ENCODE results near the gene ARHGAP28.

The ARHGAP28 gene

DNA sequence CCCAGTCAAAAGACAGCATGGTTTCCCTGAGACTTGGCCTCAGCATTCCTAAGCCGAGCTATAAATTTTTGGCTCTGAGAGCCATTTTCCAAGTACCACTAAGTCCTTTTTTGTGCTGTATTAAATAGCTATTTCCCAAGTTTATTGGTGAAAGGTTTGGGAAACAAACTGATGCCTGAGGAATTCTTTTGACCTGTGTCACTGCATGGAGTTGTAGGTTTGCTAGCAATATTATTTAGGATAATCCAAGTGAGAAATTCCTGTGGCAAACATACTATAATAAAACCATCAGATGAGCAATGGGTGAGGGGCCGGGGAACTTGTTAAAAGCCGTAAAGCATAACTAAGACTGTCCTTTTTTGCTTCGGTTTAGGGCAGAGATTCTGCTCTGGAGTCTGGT is 28.4 kb downstream of the ARHGAP28 start:
- intact Hi-C loops (cut with DNase I): no loop called here
- no peak for DNase-seq

DNA sequence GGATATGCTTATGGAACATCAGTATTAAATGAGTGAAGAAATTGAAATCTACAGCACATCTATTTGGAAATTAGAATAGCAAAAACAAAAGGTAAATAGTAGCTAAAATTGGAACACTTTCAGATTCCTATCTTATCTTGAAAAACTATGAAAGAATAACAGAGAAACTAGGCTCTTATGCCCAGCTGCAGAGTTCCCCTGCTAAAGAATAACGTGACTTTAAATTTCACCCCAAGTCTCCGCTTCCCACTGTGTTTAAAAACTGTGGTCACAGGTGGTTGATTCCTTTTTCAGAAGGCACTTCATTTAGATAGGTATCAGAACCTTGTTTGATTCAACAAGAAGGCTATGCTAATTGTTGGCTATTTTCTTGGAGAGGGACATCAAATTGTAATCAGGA is 30.1 kb downstream of the ARHGAP28 start:
- intact Hi-C loops (cut with DNase I): no loop called here
- no peak for DNase-seq

DNA sequence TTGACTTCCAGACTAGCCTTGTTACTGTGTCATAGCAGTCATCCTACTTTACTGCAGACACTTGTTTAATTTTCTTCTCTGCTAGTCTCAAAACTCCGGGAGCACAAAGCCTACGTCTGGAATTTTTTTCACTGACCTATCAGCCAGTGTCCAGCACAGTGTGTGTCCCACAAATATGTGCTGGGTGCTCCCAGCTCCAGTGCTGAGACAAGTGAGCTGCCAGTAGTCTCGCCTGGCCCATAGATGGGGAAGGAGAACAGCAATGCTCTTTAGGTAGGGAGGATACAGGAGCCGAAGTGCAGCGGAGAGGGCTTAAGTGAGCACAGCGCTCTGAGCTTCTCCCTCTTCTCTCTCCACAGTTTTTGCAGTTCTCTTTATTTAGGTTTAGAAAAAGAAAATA is 34.0 kb downstream of the ARHGAP28 start:
- intact Hi-C loops (cut with DNase I): no loop called here
- DNase-seq: no peak

DNA sequence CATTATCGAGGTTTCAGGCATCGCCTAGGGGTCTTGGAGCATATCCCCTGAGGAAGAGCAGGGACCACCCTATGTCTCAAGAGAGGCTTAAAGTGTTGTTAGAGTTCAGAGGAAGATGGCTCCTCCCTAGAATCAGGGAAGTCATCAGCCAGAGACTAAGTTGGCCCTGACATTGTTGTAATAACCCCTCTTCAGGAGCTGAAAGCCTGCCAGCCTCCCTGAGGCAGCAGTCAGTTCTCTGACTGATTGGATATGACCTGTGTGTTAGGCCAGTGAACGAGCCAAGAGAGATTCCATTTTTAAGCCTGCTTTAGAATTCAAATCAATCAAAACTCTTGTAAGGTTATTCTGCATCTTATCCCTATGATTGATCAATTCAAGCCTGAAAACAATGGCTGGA is 34.9 kb downstream of the ARHGAP28 start:
- no peak for DNase-seq
- intact Hi-C loops (cut with DNase I): no loop called here

DNA sequence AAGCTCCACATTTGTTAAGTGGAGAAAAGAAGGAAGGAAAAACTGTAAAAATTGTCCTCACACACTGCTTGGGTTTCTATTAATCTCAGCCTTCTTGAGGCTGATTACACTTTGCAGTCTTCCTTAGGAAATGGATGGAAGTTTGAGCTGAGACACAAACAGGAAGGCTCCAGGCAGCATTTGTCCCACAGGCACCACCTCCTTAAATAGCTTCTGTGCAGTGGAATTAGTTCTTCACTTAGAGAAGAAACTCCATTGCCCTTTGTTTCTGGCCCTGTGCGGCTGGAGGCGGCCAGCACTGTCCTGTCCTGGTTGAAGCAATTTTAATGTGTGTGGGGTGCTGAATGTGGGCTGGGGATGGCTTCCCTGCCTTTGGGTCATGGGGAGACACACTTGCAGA is 44.3 kb downstream of the ARHGAP28 start:
- intact Hi-C loops (cut with DNase I): no loop called here
- DNase-seq: no peak

DNA sequence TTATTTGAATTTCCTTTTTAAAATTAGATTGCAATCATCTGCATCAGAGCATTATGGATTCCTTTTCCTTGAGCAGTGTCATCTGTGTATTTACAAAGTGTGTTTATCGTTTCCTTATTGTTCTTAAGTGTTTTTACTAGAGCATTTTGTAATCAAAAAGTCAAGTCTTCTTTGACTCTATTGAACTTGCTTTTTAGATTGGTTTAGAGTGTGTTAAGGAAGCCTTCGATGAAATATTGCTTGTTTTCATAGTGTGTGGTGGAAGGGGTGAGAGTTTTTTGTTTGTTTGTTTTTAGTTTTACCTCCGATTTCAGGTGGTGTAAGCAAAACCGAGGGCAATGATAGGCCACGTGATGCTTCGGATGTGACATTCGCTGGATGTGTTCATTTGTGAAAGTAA is 45.7 kb downstream of the ARHGAP28 start:
- intact Hi-C loops (cut with DNase I): no loop called here
- no peak for DNase-seq

DNA sequence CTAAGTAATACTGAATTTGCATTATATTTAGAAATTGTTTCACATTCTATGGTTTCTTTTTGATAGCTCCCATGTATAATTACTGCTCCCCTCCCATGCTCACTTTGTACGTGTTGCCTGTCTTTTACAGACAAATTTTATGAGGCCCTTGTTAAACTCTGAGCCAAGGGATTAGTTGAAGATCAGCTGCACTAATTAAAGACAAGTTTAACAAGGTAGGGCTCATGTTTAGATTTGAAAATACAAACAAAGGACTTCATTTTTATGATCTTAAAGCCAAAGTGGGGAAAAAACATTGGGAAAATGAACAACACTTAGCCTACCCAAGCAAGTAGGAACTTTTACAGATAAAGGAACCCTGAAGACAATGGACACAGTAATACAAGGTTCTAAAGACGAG is 46.2 kb downstream of the ARHGAP28 start:
- intact Hi-C loops (cut with DNase I): no loop called here
- no peak for DNase-seq

DNA sequence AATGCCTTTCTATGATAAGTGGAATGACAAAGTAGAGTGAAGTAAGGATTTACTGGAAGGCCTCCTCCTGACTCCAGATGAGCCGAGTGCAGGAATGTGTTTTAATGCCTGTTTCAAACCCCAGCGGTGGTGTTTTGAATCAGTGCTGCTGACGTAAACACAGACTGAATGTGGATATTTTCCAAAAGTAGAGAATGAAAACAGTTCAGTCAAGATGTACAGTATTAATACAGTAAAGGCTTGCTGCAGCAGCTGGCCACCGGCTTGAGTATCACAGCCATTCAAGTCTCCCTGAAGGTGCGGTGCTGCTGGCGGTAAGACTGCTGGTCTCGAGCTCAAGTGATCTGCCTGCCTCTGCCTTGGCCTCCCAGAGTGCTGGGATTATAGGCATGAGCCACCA is 46.7 kb downstream of the ARHGAP28 start:
- no peak for DNase-seq
- intact Hi-C loops (cut with DNase I): no loop called here

DNA sequence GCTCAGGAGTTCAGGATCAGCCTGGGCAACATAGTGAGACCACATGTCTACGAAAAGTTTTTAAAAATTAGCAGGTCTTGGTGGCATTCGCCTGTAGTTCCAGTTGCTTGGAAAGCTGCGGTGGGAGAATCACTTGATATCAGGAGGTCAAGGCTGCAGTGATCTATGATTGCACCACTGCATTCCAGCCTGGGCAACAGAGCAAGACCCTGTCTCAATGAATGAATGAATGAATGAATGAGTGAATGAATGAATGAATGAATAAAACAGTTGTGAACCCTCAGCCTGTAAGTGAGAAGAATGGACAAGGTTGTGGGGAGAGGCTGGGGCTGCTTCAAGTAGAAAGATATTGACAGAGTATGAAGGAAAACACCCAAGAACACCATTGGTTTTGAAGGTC is 48.0 kb downstream of the ARHGAP28 start:
- DNase-seq: no peak
- intact Hi-C loops (cut with DNase I): no loop called here

DNA sequence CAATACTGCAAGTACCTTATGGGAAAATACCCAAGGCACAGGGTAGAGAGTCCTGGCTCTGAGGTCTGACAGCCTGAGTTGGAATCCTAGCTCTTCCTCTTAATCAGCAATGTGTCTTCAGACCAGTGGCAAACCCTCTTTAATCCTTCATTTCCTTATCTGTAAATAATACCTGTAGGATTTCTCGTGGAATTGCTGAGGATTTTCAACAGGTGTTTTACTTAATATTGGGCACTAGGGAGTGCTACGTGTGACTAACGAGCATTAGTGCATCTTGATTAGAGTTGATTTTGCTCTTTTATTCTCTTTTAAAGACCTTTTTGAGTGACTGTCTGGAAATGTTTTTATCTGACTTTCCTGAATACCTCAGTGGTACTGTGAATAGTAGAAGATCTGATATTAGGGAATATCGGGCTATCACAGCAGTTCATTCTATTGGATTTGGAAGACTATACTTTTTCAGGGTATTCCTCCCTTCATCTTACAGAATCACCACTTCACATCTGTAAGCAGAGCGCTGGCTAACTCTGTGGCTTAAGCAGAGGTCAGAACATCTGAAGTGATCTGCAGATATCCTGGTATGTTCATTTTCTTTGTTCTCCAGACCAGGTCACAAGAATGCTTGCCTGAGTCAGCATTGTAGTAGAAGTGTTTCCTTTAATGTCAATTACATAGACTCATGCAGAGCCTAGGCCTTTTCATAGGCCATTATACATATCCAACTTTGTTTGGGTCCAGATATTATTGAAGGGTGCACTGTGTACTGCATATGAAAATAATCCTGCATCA is 49.1 kb downstream of the ARHGAP28 start:
- intact Hi-C loops (cut with DNase I): no loop called here

DNA sequence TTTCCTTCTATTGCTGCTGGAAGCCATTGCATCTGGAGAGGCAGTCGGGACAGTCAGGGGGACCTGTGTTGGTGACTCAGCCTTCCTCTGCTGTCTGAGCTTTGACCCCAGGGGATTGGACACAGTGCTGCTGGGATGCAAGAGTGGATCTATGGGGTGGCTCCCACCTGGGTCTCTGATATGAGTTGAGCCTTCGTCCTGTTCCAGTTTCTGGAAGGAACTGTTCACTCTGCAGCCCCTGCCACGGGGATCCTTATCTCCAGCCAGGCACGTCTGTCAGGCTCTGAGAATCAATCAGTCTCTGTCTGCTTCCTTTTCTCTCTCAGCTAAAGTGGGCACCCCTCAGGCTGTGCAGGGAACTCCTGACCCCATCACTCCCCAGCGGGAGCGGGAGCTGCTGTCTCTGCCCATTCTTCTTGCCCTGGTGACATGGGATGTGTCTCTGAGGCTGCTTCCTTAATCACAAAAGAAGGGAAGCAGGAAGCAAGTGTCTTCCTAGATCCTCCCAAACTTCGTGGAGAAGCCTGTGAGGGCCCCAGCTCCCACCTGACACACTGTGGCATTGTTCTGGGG is 51.7 kb downstream of the ARHGAP28 start:
- intact Hi-C loops (cut with DNase I): no loop called here
- no peak for DNase-seq

More for the DNA sequence above, 49.1 kb downstream of the ARHGAP28 start:
- DNase-seq: no peak

DNA sequence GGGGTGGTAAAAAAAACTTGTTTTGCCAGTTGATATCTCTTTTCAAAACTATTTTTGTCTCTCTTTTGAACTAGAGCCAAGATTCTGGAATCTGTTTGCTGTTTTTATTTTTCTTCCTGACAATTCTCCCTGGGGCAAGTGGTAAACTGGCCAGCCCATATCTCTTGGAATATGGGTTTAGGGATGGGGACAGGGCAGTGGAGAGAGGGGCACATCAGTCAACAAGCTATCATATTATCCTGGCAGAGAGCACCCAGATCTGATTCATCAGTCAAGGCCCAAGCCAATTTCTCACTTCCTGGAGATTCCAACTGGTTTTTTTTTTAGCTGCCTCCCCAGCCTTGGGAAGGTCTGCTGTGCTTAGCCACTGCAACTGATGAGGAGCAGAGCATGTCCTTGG is 52.3 kb downstream of the ARHGAP28 start:
- DNase-seq: no peak
- intact Hi-C loops (cut with DNase I): no loop called here

DNA sequence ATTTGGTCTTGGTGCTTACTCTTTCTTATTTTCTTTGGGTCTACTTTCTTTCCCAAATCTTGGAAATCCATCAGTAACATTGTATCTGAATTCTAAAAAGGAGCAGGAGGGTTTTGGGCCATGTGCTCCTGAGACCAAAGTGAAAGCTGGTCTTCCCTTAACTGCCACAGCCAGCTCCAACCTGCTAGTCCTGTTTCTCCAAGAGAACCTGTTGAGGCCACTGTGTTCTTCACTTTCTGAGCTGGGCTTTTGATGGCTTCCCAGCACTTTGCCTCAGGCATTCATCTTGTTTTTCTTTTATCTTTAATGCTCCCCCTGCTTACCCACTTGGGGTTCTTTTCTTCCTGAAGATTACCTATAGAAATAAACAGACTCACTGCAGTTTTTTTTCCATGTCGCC is 53.3 kb downstream of the ARHGAP28 start:
- intact Hi-C loops (cut with DNase I): no loop called here
- no peak for DNase-seq

DNA sequence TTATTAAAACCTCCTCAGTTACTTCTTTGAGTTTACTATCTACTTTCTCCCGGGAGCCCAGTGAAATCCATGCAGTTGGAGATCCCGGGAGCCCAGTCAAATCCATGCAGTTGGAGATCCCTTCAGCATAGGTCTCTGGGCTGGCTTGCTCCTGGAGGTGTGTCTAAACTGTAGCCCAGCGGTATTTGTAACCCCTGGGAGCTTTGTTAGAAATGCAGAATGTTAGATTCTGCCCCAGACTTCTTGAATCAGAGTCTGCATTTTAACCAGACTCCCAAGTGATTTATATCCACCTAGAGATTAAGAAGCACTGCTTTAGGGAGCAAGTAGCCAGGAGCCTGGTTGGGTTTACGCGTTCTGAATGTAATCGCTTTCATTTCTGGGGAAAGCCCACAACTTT is 54.5 kb downstream of the ARHGAP28 start:
- no peak for DNase-seq
- intact Hi-C loops (cut with DNase I): no loop called here

DNA sequence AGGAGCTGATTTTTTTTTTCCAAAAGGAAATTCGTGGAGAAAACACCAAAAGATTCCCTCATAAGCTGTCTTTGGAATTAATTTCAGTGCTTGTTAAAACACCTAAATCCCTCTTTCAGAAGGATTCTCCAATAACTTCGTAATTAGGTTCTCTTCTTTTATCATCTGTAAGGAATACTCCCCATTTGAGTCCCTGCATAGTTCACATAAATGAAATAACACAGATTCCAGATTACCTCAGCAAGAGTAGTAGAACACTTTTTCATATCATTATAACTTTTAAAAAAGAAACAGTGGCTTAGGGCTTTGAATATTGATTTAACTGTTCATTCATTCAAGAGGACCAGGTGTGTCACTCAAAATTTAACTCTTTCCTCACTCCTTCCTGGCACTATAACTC is 55.5 kb downstream of the ARHGAP28 start:
- DNase-seq: no peak
- intact Hi-C loops (cut with DNase I): no loop called here

DNA sequence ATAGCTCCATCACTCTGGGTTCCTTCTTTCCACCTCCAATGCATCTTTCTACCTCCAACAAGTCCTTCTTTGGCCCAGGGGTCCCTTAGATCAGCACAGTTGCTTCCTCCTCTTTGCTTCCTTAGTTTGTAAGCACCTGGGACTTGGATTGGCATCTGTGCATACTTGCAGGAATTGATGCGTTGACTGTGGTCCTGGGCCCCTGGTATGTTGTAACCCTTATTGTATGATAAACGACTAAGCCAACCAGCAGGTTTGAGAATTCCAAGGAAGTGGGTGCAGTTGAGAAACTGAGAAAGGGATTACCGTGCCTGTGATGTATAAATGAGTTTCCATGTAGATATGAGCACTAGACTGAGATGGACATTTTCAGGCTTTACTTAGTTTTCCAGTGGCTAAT is 55.9 kb downstream of the ARHGAP28 start:
- intact Hi-C loops (cut with DNase I): no loop called here
- DNase-seq: no peak

DNA sequence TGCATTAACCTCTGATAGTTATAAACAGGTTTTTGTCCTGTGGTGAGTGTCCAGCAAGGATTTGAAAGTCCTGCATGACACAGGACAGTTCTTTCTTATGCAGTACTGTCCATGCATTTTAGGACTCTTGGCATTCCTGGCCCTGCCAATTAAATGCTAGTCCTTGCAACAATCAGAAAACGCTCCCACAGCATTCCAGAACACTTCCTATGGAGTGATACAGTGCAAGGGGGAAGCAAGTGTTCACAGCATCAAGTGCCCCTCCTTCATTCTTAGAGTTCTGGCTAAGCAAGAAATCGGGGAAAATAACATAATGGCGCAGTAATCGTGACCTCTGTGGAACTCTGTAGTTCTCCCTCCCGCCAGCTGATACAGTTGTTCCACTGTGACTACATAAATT is 62.9 kb downstream of the ARHGAP28 start:
- intact Hi-C loops (cut with DNase I): no loop called here
- no peak for DNase-seq

DNA sequence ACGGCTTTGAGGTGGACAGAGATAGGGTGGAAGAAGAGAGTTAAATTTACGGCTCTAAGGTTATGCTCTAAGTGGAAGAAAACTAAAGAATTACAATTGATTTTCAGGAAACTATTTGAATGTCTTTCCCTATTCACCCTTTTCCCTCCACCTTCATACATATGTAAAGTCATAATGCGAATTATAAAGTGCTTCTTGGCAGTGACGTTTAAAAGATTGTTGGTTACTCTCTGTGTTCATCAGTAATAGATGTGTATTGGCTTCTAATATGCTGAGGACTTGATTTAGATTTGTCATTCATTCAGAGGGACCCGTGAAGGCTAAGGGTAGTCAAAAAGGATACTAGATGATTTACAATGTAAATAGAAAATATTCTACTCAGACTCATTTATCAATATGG is 63.9 kb downstream of the ARHGAP28 start:
- intact Hi-C loops (cut with DNase I): no loop called here
- no peak for DNase-seq

DNA sequence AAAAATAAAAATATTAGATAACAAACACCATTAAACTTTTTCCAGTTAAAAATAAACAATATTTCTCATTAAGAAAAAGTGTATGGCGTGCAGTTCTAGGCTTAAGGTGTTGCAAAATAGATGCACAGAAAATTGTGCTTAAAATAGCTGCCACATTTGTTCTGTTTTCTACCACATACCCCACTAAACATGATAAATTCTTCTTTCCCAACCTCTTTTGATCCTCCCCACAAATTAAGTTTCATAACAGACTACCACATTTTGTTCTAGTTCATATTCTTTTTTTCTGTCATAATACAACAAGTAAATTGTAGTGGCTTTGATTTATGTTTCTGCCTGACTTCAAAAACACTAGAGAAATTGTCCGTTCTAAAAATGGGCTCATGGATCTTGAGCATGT is 64.5 kb downstream of the ARHGAP28 start:
- intact Hi-C loops (cut with DNase I): no loop called here

DNA sequence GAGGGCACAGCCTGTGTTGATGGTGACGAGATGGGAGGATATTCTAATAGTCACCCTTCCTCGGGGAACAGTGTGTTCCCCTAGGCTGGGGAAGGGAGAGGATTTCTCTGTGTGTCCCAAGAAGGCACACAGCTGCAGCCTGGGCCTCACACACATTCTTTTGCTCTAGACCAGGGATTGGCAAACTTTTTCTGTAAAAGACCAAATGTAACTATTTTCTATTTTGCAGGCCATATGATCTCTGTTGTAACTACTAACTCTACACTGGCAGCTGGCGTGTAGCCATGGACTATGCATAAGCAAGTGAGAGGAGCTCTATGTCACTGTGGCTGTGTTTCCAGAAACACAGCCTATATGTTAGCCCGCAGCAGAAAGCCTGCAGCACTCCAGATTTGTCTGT is 65.8 kb downstream of the ARHGAP28 start:
- no peak for DNase-seq

More for the DNA sequence above, 64.5 kb downstream of the ARHGAP28 start:
- DNase-seq: no peak

DNA sequence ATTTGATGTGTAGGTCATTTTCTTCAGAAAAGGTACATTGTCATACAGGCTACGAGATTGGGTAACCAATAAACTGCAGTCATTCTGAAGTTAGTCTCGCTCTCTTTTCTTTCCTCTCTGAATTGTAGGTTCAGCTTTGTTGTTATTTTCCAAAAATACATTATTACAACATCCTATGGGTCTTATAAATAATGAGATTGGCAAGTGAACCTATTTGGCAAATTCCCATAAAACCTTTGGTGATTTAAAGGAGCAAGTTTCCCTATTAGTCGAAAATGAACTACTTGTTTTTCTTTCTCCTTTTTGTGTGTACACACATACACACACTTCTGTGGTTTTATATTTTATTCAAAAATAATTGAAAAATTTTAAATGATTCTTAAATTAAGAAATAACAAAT is 67.0 kb downstream of the ARHGAP28 start:
- intact Hi-C loops (cut with DNase I): no loop called here
- no peak for DNase-seq

More for the DNA sequence above, 65.8 kb downstream of the ARHGAP28 start:
- intact Hi-C loops (cut with DNase I): no loop called here
